Measurements from ENCODE around the gene TRAK1.

- no peak for TF ChIP-seq CTCF (IDR thresholded peaks at IDR 0.05; ENCODE audit: poor library complexity)
- no peak for TF ChIP-seq EZH2 (IDR thresholded peaks at IDR 0.05; ENCODE audit: borderline replicate concordance)
- no peak for TF ChIP-seq EZH2phosphoT487 (IDR thresholded peaks at IDR 0.05; ENCODE audit: low read depth, severe bottlenecking, unreplicated experiment)
These were observed 10.3 kb downstream of the TRAK1 start for GRCh38 chr3:42101481-42101880.
